Smooth muscle cell (in vitro differentiated cells): ENCODE measurements around the gene LRRC43. TPM values are rescaled to one million over a fixed set of nuclear protein-coding genes. Genes with fewer than 3 reads are reported as not detected.

Source experiments
- DNase-seq: peaks from one replicate; lab custom pipeline; 2025; ENCODE audit not compliant: unreplicated experiment; lab: John Stamatoyannopoulos, UW
- H2AFZ ChIP-seq: fragments of 200-600 bp; sonication (generic); 2 replicates; pipeline ENCODE4 v1.6.0; 2016; ENCODE audit warnings: antibody characterized with exemption, low read depth, mild to moderate bottlenecking
- H3F3A ChIP-seq: fragments of 200-600 bp; sonication (generic); 2 replicates; pipeline ENCODE4 v1.6.0; 2017; ENCODE audit warnings: antibody characterized with exemption, low read depth
- H3K27ac ChIP-seq: fragments of 200-600 bp; sonication (generic); 2 replicates; pipeline ENCODE4 v1.5.1; 2016; ENCODE audit warnings: low read depth, mild to moderate bottlenecking
- H3K27me3 ChIP-seq: fragments of 200-600 bp; sonication (generic); 2 replicates; pipeline ENCODE4 v1.6.1; 2016; ENCODE audit warnings: low read depth, mild to moderate bottlenecking
- H3K36me3 ChIP-seq: fragments of 200-600 bp; sonication (generic); 2 replicates; pipeline ENCODE4 v1.5.1; 2016; ENCODE audit warnings: low read depth
- H3K4me1 ChIP-seq: fragments of 200-600 bp; sonication (generic); 2 replicates; pipeline ENCODE4 v1.5.1; 2016; ENCODE audit warnings: low read depth
- H3K4me2 ChIP-seq: fragments of 200-600 bp; sonication (generic); 2 replicates; pipeline ENCODE4 v1.6.0; 2016; ENCODE audit warnings: mild to moderate bottlenecking
- H3K4me3 ChIP-seq: fragments of 200-600 bp; sonication (generic); 2 replicates; pipeline ENCODE4 v1.5.1; 2016; ENCODE audit warnings: mild to moderate bottlenecking
- H3K79me2 ChIP-seq: fragments of 200-600 bp; sonication (generic); 2 replicates; pipeline ENCODE4 v1.6.0; 2016; ENCODE audit warnings: low read depth, mild to moderate bottlenecking
- H3K9ac ChIP-seq: fragments of 200-600 bp; sonication (generic); 2 replicates; pipeline ENCODE4 v1.6.0; 2016; ENCODE audit warnings: low read depth
- H3K9me3 ChIP-seq: fragments of 200-600 bp; sonication (generic); replicated peaks from 2 replicates; pipeline ENCODE4 v1.5.1; 2016; ENCODE audit warnings: low read depth
- H4K20me1 ChIP-seq: fragments of 200-600 bp; sonication (generic); 2 replicates; pipeline ENCODE4 v1.6.0; 2016; ENCODE audit warnings: low read depth
- CTCF ChIP-seq: fragments of 200-600 bp; sonication (generic); IDR thresholded peaks from 2 replicates; pipeline ENCODE4 v1.5.1; 2017; ENCODE audit warnings: borderline replicate concordance, mild to moderate bottlenecking, antibody characterized with exemption; ENCODE audit not compliant: insufficient read depth, poor library complexity, severe bottlenecking
- WGBS: methylation state at CpG from one replicate; pipeline ENCODE4 v1.1.7; 2016; ENCODE audit warnings: low lambda C conversion rate; 5-methylcytosine and 5-hydroxymethylcytosine counted together
- polyA plus RNA-seq: library from polyadenylated mRNA; unstranded; fragments of >200 nt; fragmentation: Nextera tagmentation; extraction: Ambion mirVana; gene quantifications from 2 replicates; pipeline ENCODE4 v1.2.1, GENCODE V29; 2016
- total RNA-seq: library from RNA; depleted of rRNA; stranded (reverse); fragments of >200 nt; gene quantifications from 2 replicates; pipeline ENCODE4 v1.2.3, GENCODE V29; 2014

The LRRC43 gene
- total and polyA plus RNA-seq, 2 experiments from 2014 or later, result 0.38 TPM; not detected in 1

- no peak overlapping the region for H2AFZ ChIP-seq
- H3K27me3 ChIP-seq, result peaks cover 42% of the 10 kb centered on the region
- H3K27ac ChIP-seq, result no peak overlapping the region
- no peak overlapping the region for H3K4me2 ChIP-seq
- no peak overlapping the region for H3K9ac ChIP-seq
- H3K79me2 ChIP-seq, result no peaks in the 10 kb centered on the region
- no peak overlapping the region for H3K4me3 ChIP-seq
- peaks cover 8% of the 10 kb centered on the region for H3K36me3 ChIP-seq
- H3K9me3 ChIP-seq, result no peaks in the 10 kb centered on the region
- no peak for DNase-seq
- no peak for TF ChIP-seq CTCF
- H4K20me1 ChIP-seq, result peaks cover 19% of the 10 kb centered on the region
- 88% methylated on average over 27 of the region's 27 CpGs for WGBS
- H3F3A ChIP-seq, result no peaks in the 10 kb centered on the region
- H3K4me1 ChIP-seq, result no peaks in the 10 kb centered on the region
Observed at GRCh38 chr12:122206111-122206881, 23.4 kb downstream of the LRRC43 start.

- no peaks in the 10 kb centered on the region for H3K9me3 ChIP-seq
- no peak overlapping the region for H2AFZ ChIP-seq
- no peak overlapping the region for H3K27ac ChIP-seq
- H3K79me2 ChIP-seq, result no peaks in the 10 kb centered on the region
- H3K4me3 ChIP-seq, result no peak overlapping the region
- no peaks in the 10 kb centered on the region for H3K4me1 ChIP-seq
- peaks cover 9% of the 10 kb centered on the region for H3K36me3 ChIP-seq
- no peak for TF ChIP-seq CTCF
- H4K20me1 ChIP-seq, result peaks cover 19% of the 10 kb centered on the region
- no peak for DNase-seq
- 82% methylated on average over 8 of the region's 8 CpGs for WGBS
- H3F3A ChIP-seq, result no peaks in the 10 kb centered on the region
- H3K27me3 ChIP-seq, result peaks cover 42% of the 10 kb centered on the region
- H3K9ac ChIP-seq, result no peak overlapping the region
- H3K4me2 ChIP-seq, result no peak overlapping the region
Observed at GRCh38 chr12:122206976-122207375, 24.1 kb downstream of the LRRC43 start.

- TF ChIP-seq CTCF, result no peak
- WGBS, result 96% methylated on average over 8 of the region's 8 CpGs
- Histone ChIP-seq H4K20me1 (peaks cover 19% of the 10 kb centered on the region), H2AFZ (no peak overlapping the region), H3F3A (no peaks in the 10 kb centered on the region), H3K4me2 (no peak overlapping the region), H3K9ac (no peak overlapping the region), H3K9me3 (no peaks in the 10 kb centered on the region), H3K27me3 (peaks cover 40% of the 10 kb centered on the region), H3K4me1 (no peaks in the 10 kb centered on the region), H3K4me3 (no peak overlapping the region), H3K27ac (no peak overlapping the region), H3K36me3 (peaks cover 9% of the 10 kb centered on the region), H3K79me2 (no peaks in the 10 kb centered on the region)
- DNase-seq, result no peak
Observed at GRCh38 chr12:122207391-122207790, 24.5 kb downstream of the LRRC43 start.
